SK-N-SH treated with all-trans-retinoic acid at 6 μM for 48 hours (cell line): ENCODE data around the gene SEC31B.

Experiments used
- ARNTL ChIP-seq: fragments of 450-650 bp; formaldehyde crosslinking; IDR thresholded peaks from 2 replicates; pipeline ENCODE4 v1.5.0; 2020; ENCODE audit warnings: low read depth, mild to moderate bottlenecking, moderate library complexity, borderline replicate concordance
- ZNF8 ChIP-seq: fragments of 450-650 bp; formaldehyde crosslinking; IDR thresholded peaks from 2 replicates; pipeline ENCODE4 v1.5.0; 2020; ENCODE audit warnings: mild to moderate bottlenecking, moderate library complexity

DNA sequence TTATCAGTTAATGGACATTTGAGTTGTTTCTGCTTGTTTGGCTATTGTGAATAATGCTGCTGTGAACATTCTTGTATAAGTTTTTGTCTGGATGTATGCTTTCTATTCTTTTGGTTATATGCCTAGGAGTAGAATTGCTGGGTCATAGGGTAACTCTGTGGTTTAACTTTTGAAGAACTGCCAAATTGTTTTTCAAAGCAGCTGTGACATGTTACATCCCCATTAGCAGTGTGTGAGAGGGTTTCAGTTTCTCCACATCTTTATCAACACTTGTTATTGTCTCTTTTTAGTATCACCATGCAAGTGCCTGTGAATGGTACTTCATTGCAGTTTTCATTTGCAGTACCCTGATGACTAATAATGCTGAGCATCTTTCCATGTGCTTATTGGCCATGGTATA, 12.1 kb upstream of the SEC31B start:
- TF ChIP-seq ZNF8: no peak
- TF ChIP-seq ARNTL (CRISPR knock-in tag): no peak
